Measurements from ENCODE around the gene OTOP3. TPM values are rescaled to one million over a fixed set of nuclear protein-coding genes. Genes with fewer than 3 reads are reported as not detected.

Gene OTOP3
- polyA plus RNA-seq (2012; ENCODE audit: low read depth, missing spikeins): not detected

DNA sequence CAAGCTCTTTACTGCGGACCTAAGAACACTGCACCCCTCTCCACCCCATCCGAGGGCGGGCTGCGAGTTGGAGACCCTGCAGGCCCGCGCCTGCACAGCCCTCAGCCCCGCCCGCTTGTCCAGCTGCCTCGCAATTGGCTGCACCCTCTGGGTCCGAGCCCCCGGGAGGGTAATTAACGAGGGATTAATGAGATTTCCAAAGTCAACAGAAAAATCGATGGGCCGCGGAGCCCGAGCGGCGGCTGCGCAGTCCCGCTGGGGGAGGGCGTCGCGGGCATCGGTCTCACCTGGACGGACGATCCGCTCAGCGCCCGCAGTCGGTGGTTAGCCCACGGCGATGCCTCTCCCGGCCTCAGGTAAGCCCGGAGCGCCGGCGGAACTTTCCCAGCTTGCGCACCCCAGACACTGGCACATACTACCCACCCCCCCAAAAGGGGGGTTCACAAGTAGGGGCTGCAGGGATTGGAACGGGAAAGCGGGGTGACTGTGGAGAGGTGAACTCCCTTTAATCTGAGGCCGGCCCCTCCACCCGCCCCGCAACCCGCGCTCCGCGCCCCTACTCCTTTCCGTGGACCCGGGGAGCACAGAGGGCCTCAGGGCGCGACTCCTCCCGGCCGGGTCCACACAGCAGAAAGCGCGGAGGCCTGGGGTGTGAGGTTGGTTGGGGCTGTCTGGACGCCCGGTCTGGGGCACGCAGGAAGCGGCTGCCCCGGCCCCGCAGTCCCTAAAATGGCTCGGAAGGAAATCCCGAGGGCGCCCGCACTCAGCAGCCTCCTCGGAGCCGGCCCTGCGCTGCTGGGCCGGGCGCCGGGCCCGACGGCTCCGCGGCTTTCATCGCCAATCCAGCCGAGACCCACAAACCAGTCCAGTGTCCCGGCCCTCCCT, at the start of gene OTOP3:
TSS of gene OTOP3 (plus strand) at position 314 of the 885 bp plus-strand sequence. CDS start at position 338, 24 bp downstream.
- no peak for FAIRE-seq
- no peak for TF ChIP-seq TAF1 (IDR thresholded peaks at IDR 0.05; ENCODE audit: low read depth, low read length)
- TF ChIP-seq POLR2AphosphoS5 (IDR thresholded peaks at IDR 0.05; ENCODE audit: low read depth, low read length): no peak
- DNase-seq (ENCODE audit: insufficient read length, low spot score): no peak

DNA sequence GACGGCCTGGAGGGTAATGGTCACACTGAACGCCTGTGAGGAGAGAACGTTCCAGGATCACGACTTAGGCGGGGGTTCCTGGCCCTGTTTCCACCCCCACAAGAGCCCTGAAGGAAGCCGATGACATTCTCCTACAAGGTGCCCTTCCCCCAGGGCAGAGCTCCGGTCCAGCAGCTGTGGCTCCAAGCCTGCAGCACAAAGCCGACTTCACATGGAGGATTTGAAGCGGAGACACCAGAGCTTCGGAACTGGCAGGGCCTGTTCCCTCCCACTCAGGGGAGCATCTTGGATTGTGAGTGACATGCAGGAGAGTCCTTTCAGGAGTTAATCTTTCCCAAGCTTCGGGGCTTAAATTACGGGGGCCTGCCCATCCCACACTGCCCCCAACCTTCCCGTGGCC, 47.2 kb upstream of the OTOP3 start:
- no peak for TF ChIP-seq SPI1 (IDR thresholded peaks at IDR 0.05; ENCODE audit: low read depth, low read length)
- TF ChIP-seq POLR2AphosphoS5 (IDR thresholded peaks at IDR 0.05; ENCODE audit: low read depth, low read length): no peak
- no peak for TF ChIP-seq POU2F2 (IDR thresholded peaks at IDR 0.05; ENCODE audit: low read depth, low read length)
- TF ChIP-seq TAF1 (IDR thresholded peaks at IDR 0.05; ENCODE audit: low read depth, low read length): no peak
- no peak for TF ChIP-seq POLR2A (IDR thresholded peaks at IDR 0.05; ENCODE audit: low read depth, low read length)
- no peak for TF ChIP-seq PAX5 (IDR thresholded peaks at IDR 0.05; ENCODE audit: insufficient read depth, low read length, severe bottlenecking)
- FAIRE-seq (no peak), DNase-seq (ENCODE audit: insufficient read length, low spot score) (no peak)

DNA sequence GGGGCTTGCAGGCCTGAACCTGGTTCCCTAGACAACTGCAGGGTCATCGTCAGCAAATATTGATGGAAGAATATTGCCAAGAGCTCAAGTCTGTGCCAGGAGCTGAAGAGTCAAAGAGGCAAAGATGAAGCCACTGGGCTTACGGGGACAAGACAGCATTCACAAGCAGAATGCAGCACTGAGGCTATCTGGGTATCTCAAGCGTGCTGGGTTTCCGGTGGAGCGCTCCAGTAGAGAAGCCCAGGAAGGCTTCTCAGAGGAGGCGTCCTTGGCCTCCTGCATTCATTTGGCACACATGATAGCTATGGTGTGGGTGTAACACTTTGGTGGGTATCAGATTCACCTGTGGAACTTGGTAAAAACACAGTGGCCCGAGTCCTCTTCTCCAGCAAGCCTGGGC, 45.1 kb upstream of the OTOP3 start:
- DNase-seq (ENCODE audit: insufficient read length, low spot score) (no peak), FAIRE-seq (no peak)
- TF ChIP-seq POLR2AphosphoS5 (IDR thresholded peaks at IDR 0.05; ENCODE audit: low read depth, low read length): no peak
- TF ChIP-seq POLR2A (IDR thresholded peaks at IDR 0.05; ENCODE audit: low read depth, low read length): no peak
- TF ChIP-seq PAX5 (IDR thresholded peaks at IDR 0.05; ENCODE audit: insufficient read depth, low read length, severe bottlenecking): no peak
- TF ChIP-seq SPI1 (IDR thresholded peaks at IDR 0.05; ENCODE audit: low read depth, low read length): no peak
- no peak for TF ChIP-seq TAF1 (IDR thresholded peaks at IDR 0.05; ENCODE audit: low read depth, low read length)
- no peak for TF ChIP-seq POU2F2 (IDR thresholded peaks at IDR 0.05; ENCODE audit: low read depth, low read length)

DNA sequence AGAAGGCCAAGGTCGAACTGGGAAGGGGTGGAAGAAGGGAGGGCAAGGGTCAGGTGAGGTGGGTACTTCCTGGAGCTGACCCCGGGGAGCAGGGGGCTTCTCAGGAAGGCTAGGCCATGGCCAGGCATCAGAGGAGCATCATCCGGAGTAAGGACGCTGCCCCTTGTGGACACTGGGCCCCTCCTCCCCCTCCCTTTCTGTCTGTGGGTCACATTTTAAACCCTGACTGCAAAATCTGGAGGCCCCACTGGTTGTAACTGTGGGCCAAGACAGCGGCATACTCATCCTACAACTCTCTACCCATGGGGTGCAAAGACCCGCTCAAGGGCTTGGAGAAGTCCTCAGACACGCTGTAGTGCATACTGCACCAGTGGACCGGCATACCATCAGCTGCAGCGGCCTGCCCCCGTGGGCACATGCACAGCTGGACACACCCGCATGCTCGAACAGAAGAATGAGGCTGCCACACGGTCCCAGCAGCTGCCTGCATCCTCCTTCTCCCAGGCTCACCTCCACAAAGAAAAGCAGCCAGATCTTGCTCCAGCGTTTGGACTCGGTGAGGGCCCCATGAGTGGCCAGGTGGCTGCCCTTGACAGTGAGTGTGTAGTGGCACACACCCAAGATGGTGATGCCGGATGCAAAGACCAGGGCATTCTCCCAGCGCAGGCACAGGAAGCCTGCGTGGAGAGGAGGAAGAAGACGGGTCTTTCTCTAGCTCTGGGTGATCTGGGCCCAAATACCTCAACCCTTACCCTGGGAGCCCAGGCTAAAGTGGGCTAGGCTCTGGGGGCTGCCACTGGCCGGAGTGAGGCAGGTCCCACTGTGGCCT, 43.5 kb upstream of the OTOP3 start:
- TF ChIP-seq POLR2A (IDR thresholded peaks at IDR 0.05; ENCODE audit: low read depth, low read length) (no peak), TAF1 (IDR thresholded peaks at IDR 0.05; ENCODE audit: low read depth, low read length) (no peak), PAX5 (IDR thresholded peaks at IDR 0.05; ENCODE audit: insufficient read depth, low read length, severe bottlenecking) (no peak), POU2F2 (IDR thresholded peaks at IDR 0.05; ENCODE audit: low read depth, low read length) (no peak), POLR2AphosphoS5 (IDR thresholded peaks at IDR 0.05; ENCODE audit: low read depth, low read length) (no peak), SPI1 (IDR thresholded peaks at IDR 0.05; ENCODE audit: low read depth, low read length) (no peak)
- no peak for FAIRE-seq
- DNase-seq (ENCODE audit: insufficient read length, low spot score): no peak

DNA sequence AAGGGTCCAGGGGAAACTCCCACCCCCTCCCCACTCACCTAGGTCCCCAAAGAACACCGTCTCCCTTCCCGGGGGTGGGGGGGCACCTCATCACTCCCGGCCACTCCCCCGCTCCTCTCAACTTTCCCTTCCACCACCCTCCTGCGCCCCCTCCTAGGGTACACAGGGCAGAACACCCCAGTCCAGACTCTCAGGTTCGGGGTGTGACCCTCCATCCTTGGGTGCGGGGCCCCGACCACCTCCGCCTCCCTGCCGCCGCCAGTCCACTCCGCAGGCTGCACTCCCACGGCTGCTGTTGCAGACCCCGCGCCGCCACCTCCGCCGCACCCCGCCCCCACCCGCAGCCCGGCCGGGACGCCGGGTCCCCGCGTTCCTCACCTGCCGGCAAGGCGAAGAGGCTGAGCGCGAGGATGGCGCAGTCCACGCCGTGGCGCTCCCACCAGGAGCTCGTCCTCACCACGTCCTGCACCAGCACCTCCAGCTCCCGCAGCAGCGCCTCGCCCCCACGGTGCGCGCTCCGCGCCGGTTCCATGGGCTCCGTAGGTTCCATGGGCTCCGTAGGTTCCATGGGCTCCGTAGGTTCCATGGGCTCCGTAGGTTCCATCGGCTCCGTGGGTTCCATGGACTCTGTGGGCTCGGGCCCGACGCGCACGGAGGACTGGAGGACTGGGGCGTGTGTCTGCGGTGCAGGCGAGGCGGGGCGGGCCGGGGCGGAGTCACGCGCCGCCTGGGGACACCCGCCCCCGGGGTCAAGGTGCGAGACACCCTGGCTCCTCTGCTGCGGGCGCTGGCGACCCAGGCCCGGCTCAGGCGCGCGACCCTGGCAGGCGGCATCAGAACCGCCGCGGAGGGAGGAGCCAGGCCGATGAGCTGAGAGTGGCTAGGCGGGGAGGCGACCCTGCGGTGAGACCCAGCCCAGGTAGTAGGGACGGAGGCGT, 42.5 kb upstream of the OTOP3 start, which contains the start of gene FADS6:
TSS of gene FADS6 (minus strand) at position 660 of the 938 bp plus-strand sequence. CDS start at position 622, 38 bp downstream.
- TF ChIP-seq TAF1 (IDR thresholded peaks at IDR 0.05; ENCODE audit: low read depth, low read length): no peak
- no peak for FAIRE-seq
- DNase-seq (ENCODE audit: insufficient read length, low spot score): no peak

- TF ChIP-seq POU2F2 (IDR thresholded peaks at IDR 0.05; ENCODE audit: low read depth, low read length): no peak
- TF ChIP-seq PAX5 (IDR thresholded peaks at IDR 0.05; ENCODE audit: insufficient read depth, low read length, severe bottlenecking): no peak
- no peak for TF ChIP-seq POLR2A (IDR thresholded peaks at IDR 0.05; ENCODE audit: low read depth, low read length)
- no peak for TF ChIP-seq POLR2AphosphoS5 (IDR thresholded peaks at IDR 0.05; ENCODE audit: low read depth, low read length)
- TF ChIP-seq SPI1 (IDR thresholded peaks at IDR 0.05; ENCODE audit: low read depth, low read length): no peak
- no peak for TF ChIP-seq TAF1 (IDR thresholded peaks at IDR 0.05; ENCODE audit: low read depth, low read length)
- DNase-seq (ENCODE audit: insufficient read length, low spot score): no peak
- FAIRE-seq: no peak
Observed at GRCh38 chr17:74893936-74894671, 41.6 kb upstream of the OTOP3 start.

- FAIRE-seq (no peak), DNase-seq (ENCODE audit: insufficient read length, low spot score) (no peak)
- TF ChIP-seq POLR2A (IDR thresholded peaks at IDR 0.05; ENCODE audit: low read depth, low read length) (no peak), TAF1 (IDR thresholded peaks at IDR 0.05; ENCODE audit: low read depth, low read length) (no peak)
Observed at GRCh38 chr17:74898376-74898946, 37.2 kb upstream of the OTOP3 start.

DNA sequence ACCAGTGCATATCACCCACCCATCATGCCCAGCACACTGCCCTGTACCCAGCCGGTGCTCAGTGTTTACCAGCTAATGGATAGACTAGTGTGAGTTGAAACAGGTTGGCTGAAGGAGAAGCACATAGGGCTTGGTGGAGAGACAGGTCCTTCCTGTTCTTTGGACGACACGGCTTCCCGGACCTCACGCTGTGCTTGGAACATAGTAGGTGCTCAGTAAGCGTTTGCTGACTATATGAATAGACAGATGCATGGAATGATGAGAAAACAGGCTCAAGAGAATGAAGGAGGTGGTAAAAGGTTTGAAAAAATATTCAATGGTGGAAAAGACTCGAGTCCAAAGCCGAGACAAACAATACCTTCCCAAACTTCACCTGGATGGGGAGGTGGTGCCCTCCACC, 35.5 kb upstream of the OTOP3 start:
- no peak for DNase-seq (ENCODE audit: insufficient read length, low spot score)
- no peak for FAIRE-seq
- TF ChIP-seq POLR2AphosphoS5 (IDR thresholded peaks at IDR 0.05; ENCODE audit: low read depth, low read length) (no peak), SPI1 (IDR thresholded peaks at IDR 0.05; ENCODE audit: low read depth, low read length) (no peak)
